ENCODE results near the gene NCAM1.

The NCAM1 gene

DNA sequence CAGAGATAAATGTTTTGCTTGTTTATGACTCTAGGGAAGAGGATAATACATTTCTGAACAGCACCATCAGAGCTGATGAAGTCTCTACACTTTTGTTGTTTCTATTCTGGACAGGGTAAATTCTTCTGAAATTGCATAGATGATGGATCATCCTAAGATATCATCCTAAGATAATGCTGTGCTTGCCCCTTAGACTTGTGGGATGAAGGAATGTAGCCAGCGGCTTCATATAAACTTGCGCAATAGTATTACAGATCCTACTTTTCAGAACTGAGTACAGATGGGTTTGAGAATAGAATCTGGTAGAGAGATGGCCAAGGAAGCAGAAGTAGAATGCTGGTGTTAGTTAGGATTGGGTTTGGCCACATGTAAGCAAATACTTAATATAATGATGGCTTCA lies 61.0 kb downstream of the NCAM1 start:
- TF ChIP-seq, protein P1, sequence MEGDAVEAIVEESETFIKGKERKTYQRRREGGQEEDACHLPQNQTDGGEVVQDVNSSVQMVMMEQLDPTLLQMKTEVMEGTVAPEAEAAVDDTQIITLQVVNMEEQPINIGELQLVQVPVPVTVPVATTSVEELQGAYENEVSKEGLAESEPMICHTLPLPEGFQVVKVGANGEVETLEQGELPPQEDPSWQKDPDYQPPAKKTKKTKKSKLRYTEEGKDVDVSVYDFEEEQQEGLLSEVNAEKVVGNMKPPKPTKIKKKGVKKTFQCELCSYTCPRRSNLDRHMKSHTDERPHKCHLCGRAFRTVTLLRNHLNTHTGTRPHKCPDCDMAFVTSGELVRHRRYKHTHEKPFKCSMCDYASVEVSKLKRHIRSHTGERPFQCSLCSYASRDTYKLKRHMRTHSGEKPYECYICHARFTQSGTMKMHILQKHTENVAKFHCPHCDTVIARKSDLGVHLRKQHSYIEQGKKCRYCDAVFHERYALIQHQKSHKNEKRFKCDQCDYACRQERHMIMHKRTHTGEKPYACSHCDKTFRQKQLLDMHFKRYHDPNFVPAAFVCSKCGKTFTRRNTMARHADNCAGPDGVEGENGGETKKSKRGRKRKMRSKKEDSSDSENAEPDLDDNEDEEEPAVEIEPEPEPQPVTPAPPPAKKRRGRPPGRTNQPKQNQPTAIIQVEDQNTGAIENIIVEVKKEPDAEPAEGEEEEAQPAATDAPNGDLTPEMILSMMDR (IDR thresholded peaks at IDR 0.05; ENCODE audit: control extremely low read depth, extremely low read depth, low read depth, missing control alignments): no peak
- no peak for DNase-seq (ENCODE audit: extremely low spot score)
- ChIA-PET POLR2A (no interaction called here), CTCF (no interaction called here)

DNA sequence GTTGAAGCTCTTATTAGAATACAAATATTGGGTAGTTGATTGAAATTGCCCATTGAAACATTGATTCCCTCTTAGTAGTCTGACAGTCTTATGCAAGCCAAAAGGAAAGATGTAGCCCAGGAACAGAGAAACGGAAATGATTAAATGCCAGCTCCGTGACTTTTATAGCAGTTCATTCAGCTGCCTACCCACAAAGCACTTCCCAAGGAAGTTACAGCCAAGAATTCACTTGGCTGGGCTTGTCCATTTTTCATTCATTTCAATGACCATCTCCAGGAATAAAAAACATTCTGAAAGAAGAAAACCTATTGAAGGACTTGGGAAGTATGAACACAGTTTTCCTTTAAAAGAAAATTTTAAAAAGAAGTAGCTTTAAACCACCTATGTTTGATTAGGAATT lies 62.0 kb downstream of the NCAM1 start:
- POLR2A ChIA-PET: no interaction called here
- TF ChIP-seq, protein P1 (IDR thresholded peaks at IDR 0.05; ENCODE audit: control extremely low read depth, extremely low read depth, low read depth, missing control alignments): no peak
- CTCF ChIA-PET: interaction anchor here (1.4 to 1.7 kb wide), 2 partner anchors 9 to 13 kb away, joined by 3 to 4 read pairs; no protein-coding TSS in a partner anchor
- DNase-seq (ENCODE audit: extremely low spot score): no peak

DNA sequence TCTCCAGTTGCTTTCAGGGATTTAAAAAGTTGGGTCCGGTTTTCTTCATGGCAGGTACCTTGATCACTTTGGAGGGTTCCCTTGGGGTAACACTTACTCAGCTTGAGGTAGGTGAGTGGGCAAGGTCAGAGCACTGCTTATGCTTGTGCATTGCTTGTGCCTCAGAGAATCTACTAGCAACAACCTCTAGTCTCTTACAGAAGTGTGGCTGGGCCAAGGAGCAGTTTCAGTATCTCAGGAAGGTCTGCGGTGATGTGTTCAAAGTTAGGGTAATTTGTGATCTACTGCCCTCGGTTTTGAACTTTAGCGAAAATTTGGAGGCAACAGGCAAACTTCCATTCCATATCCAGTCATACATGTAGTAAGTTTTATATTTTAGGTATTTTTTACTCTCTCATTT lies 62.8 kb downstream of the NCAM1 start:
- ChIA-PET POLR2A (no interaction called here), CTCF (interaction anchor here (1.4 to 1.7 kb wide), 2 partner anchors 9 to 12 kb away, joined by 3 to 4 read pairs; no protein-coding TSS in a partner anchor)
- DNase-seq (ENCODE audit: extremely low spot score): no peak
- TF ChIP-seq, protein P1 (IDR thresholded peaks at IDR 0.05; ENCODE audit: control extremely low read depth, extremely low read depth, low read depth, missing control alignments): no peak

DNA sequence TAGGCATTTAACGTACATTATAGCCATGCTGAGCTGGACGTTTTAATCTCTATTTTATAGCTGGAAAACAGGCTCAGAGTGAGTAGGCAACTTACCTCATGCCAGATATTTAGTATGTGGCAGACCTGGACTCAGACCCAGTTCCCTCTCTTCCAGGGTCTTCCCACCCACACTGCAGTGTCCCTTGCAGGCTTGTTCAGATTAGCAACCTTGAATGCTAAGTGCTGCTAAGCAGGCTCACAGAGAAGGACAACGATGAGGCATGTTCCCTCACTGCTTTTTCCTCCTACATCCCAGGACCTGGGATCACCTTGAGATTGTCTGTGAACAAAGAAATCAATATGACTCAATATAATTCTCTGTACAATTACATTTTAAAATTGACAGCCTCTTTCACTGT lies 65.6 kb downstream of the NCAM1 start:
- DNase-seq (ENCODE audit: extremely low spot score): no peak
- TF ChIP-seq, protein P1 (IDR thresholded peaks at IDR 0.05; ENCODE audit: control extremely low read depth, extremely low read depth, low read depth, missing control alignments): no peak
- ChIA-PET POLR2A (no interaction called here), CTCF (interaction anchor here (0.7 kb wide), 1 partner anchor 10 kb away, joined by 3 read pairs; no protein-coding TSS in a partner anchor)

DNA sequence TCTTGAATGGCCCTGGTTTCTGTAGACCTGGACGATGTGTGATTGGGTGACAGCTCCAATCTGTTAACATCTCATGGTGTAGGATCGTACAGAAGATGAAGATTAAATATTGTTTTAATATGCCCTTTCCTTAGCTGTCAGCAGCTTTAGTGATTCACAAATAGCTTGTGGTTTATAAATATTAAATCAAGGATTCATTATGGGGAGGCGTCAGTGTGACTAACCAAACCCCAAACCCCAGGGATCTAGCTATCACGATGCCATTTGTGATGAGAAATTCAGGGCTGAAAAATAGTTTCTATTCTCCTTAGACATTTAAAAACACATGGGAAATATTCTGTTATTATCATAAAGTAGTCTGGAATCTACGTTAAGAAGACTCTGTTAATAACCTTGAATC lies 73.4 kb downstream of the NCAM1 start:
- POLR2A ChIA-PET: no interaction called here
- TF ChIP-seq, protein P1 (IDR thresholded peaks at IDR 0.05; ENCODE audit: control extremely low read depth, extremely low read depth, low read depth, missing control alignments): no peak

DNA sequence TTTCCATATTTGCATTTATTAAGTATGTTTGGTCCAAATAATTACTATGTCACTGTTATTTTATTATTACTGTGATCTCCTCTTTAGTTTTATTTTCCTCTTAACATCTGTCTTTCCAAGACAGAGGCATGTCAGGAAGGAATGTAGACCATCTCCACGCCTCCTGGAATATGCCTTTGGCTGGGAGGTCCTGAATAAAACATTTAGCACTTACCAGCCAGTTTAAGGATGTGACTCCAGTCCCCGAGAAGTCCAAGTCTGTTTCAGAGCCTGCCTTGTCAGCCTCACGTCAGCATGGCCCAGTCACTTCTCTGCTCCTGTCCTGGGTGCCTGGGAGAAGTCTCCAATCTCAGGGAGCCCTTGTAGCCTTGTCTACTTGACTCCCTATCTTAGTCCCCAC lies 74.5 kb downstream of the NCAM1 start:
- ChIA-PET POLR2A (no interaction called here), CTCF (interaction anchor here (1.0 kb wide), 1 partner anchor 12 kb away, joined by 4 read pairs; no protein-coding TSS in a partner anchor)
- TF ChIP-seq, protein P1 (IDR thresholded peaks at IDR 0.05; ENCODE audit: control extremely low read depth, extremely low read depth, low read depth, missing control alignments): no peak
- no peak for DNase-seq (ENCODE audit: extremely low spot score)

More for the DNA sequence above, 73.4 kb downstream of the NCAM1 start:
- no peak for DNase-seq (ENCODE audit: extremely low spot score)
- CTCF ChIA-PET: no interaction called here

DNA sequence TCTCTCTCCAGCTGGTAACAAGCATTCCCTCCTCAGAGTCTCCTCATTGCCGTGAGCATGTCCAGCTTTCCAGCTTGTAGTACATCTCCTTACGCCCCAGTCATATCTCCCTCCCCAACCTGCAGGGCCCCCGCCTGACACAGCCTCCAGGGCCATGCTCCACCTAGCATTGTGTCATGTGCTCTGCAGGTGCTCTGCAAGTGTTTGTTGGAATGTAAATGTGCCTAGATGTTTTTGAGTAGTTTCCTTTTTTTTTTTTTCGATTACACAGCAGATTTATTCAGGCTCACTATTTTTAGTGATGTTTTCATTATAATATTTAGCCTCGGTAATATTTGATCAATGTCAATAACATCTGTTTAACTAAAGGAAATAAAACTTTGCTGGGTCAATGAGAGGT lies 82.5 kb downstream of the NCAM1 start:
- ChIA-PET CTCF (no interaction called here), POLR2A (no interaction called here)
- DNase-seq (ENCODE audit: extremely low spot score): no peak
- TF ChIP-seq, protein P1 (IDR thresholded peaks at IDR 0.05; ENCODE audit: control extremely low read depth, extremely low read depth, low read depth, missing control alignments): no peak

Measured in GM10248 (cell line).